ENCODE measurements around the gene PTPRD.

DNA sequence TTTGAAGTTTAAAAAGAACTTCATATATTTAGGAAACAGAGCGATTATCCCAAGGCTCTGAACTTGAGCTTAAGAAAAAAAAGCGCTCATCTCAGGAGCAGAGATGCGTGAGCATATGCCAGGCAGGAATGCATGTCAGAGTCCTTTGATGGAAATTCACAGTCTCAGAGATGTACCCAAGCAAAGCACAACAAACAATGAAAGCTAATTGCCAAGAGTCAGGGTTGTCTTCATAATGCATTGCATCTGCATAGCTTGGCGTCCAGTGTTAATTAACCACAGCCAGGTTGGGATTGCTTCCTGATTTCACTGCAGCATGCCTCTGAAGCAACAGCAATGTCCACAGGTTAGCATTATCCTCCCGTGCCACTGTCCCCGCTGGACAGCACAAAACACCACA is 1906.3 kb downstream of the PTPRD start:
- no peak for TF ChIP-seq ZNF274 (IDR thresholded peaks at IDR 0.05; ENCODE audit: low read depth, low read length)
- no peak for TF ChIP-seq YY1 (IDR thresholded peaks at IDR 0.05; ENCODE audit: insufficient read depth, insufficient read length)
- TF ChIP-seq SUZ12 (IDR thresholded peaks at IDR 0.05; ENCODE audit: extremely low read depth, insufficient read depth, insufficient read length) = no peak
